Sigmoid colon (tissue), 4 donors: ENCODE measurements around the gene LRFN4.

Experiments
- EP300 ChIP-seq, 4 donors: sonication (generic); formaldehyde crosslinking; IDR thresholded peaks; one replicate each; pipeline ENCODE4 v1.6.1; 2017; ENCODE audit warnings: antibody characterized with exemption in 4 of 4
- POLR2AphosphoS5 ChIP-seq, 4 donors: sonication (generic); formaldehyde crosslinking; IDR thresholded peaks; one replicate each; pipeline ENCODE4 v1.6.1; 2017; ENCODE audit warnings: antibody characterized with exemption in 4 of 4
- TF ChIP-seq, protein P1 (sequence below), 4 experiments: fragments of 450-650 bp in 3 of 4; fragments of 200-600 bp in 1 of 4; IDR thresholded peaks; one replicate each; pipeline ENCODE4 v1.5.1; 2016 to 2019; ENCODE audit warnings: antibody characterized with exemption in 4 of 4, mild to moderate bottlenecking in 3 of 4, moderate library complexity in 2 of 4

DNA sequence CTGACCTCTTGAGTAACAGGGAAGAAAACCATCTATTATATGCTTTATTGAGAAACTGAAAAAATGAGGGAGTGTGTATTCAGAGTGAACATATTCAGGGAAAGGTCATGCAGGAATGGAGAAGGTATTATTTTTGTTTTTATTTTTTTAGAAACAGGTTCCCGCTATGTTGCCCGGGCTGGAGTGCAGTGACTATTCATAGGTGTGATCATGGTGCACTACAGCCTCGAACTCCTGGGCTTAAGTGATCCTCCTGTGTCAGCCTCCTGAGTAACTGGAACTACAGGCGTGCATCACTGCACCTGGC lies 22.4 kb upstream of the LRFN4 start:
- TF ChIP-seq, protein P1, sequence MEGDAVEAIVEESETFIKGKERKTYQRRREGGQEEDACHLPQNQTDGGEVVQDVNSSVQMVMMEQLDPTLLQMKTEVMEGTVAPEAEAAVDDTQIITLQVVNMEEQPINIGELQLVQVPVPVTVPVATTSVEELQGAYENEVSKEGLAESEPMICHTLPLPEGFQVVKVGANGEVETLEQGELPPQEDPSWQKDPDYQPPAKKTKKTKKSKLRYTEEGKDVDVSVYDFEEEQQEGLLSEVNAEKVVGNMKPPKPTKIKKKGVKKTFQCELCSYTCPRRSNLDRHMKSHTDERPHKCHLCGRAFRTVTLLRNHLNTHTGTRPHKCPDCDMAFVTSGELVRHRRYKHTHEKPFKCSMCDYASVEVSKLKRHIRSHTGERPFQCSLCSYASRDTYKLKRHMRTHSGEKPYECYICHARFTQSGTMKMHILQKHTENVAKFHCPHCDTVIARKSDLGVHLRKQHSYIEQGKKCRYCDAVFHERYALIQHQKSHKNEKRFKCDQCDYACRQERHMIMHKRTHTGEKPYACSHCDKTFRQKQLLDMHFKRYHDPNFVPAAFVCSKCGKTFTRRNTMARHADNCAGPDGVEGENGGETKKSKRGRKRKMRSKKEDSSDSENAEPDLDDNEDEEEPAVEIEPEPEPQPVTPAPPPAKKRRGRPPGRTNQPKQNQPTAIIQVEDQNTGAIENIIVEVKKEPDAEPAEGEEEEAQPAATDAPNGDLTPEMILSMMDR (IDR thresholded peaks at IDR 0.05), result no peak
- no peak for TF ChIP-seq POLR2AphosphoS5 (IDR thresholded peaks at IDR 0.05)
- no peak for TF ChIP-seq EP300 (IDR thresholded peaks at IDR 0.05)
